GM12801 (cell line): ENCODE measurements around the gene CTBP2.

Source experiments
- CTCF ChIP-seq: IDR thresholded peaks from one replicate; pipeline ENCODE4 v1.5.1; 2011; ENCODE audit warnings: control low read depth; ENCODE audit not compliant: insufficient read length; ENCODE audit errors: extremely low read depth

The CTBP2 gene

GRCh38 chr10:125024497-125025234 lies 135.7 kb downstream of the CTBP2 start:
- no peak for TF ChIP-seq CTCF

DNA sequence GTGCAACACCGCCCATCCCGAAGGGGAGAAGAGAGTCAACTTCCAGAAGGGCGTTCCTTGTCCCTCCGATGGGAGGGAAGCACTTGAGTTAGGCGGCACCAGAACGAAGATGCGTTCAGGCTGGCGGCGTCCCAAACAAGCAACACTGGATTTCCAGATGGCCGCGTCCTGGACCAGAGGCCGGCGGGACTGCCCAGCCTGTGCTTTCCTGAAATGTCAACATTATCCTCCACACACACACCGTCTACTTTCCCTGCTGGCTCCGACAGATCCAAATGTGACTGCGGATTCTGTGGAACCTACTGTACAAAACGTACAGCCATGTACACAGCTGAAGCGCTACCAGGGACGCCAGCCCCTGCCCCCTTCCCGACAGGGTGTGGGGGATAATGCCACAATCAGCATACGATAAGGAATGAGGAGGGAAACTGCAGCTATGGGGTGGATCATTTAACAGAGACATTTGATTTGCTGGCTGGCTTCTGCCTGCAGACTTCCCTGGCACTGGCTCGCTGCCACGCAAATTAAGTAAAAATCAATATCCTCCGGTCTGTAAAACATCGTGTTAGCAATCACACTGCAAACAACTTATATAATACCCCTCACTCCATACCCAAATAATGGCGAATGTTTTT lies 136.4 kb downstream of the CTBP2 start:
- no peak for TF ChIP-seq CTCF

- no peak for TF ChIP-seq CTCF
These were observed 137.1 kb downstream of the CTBP2 start for GRCh38 chr10:125023255-125023654.

DNA sequence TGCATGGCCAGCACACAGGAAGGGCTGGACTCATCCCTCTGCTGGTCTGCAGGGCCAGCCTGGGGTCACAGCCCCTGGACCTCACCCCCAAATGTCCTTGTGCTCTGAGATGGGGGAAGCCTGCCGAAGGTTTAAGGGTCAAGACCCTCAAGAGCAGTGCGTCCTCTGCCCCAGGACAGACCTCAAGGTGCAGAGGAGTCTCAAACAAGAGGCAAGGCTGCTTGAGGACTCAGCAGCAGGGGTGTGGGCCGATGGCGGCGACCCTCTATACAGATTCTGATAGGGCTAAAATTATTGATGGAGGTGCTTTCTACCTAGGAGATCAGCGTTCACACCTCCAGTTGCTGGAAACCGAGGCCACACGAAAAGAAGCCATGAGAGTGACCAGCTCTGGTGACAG lies 137.7 kb downstream of the CTBP2 start:
- no peak for TF ChIP-seq CTCF

DNA sequence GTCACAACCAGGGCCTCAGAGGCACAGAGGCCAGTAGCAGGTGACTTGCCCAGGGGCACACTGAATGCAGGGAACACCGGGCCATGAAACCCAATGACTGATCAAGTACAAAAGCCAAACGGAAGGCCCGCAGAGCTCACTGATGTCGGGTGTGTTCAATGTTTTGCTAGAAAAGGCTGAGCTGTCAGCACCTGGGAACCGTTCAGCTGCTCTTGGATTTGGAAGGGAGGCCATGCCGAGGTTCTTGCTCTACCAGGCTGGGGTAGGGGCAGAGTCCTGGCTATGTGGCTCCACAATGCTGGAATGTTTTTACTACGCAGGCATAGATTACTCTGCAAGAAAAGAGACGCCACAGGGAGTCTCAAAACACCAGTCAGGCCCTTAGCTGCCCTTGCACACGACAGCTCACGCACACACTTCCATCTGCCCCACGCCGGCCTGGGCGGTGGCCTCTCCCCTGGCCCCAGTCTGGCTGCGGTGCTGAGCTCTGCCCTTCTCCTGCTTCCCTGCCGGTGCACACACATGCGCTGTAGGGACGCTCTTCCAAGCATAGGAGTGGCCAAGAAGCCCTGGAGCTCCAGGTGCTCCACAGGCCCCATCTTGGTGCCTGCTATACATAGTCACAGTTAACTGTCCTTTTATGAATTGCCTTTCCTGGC lies 138.5 kb downstream of the CTBP2 start:
- TF ChIP-seq CTCF: no peak

DNA sequence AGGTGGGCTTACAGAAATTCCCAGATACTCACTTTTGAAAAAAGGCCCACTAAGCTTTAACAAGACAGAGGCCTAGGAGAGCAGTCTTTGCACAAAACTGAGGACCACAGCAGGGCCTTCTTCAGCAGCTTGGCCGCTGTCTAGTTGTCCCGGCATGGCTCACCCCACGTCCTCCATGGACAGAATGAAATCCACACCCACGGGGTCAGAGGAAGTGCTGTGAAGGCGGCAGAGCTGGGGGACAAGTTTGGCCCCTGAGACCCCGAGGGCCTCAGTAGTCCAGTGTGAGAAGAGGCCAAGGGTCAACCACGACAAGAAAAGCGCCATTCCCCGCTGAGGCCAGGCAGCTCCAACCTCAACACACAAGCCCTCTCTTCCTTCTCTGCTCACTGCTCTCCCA lies 139.5 kb downstream of the CTBP2 start:
- TF ChIP-seq CTCF: no peak

GRCh38 chr10:125020386-125020785 lies 140.0 kb downstream of the CTBP2 start:
- no peak for TF ChIP-seq CTCF
